ENCODE measurements around the gene CAPN13.

Gene CAPN13

GRCh38 chr2:30776831-30777635 is 30.2 kb downstream of the CAPN13 start:
- TF ChIP-seq CTCF (IDR thresholded peaks at IDR 0.05; ENCODE audit: poor library complexity, severe bottlenecking), result no peak
- no peak overlapping the region for H3K4me3 ChIP-seq (ENCODE audit: severe bottlenecking)
- no peaks in the 10 kb centered on the region for H3K9me3 ChIP-seq (ENCODE audit: severe bottlenecking)
- H3K36me3 ChIP-seq (ENCODE audit: low read depth), result no peaks in the 10 kb centered on the region
- no peaks in the 10 kb centered on the region for H3K4me1 ChIP-seq (ENCODE audit: insufficient read depth, poor library complexity, severe bottlenecking)
- no peak overlapping the region for H3K27ac ChIP-seq (ENCODE audit: poor library complexity, severe bottlenecking)
- no peak for ATAC-seq (ENCODE audit: low read depth)
- peaks cover 20% of the 10 kb centered on the region for H3K27me3 ChIP-seq (ENCODE audit: insufficient read depth, poor library complexity, severe bottlenecking)
- no peak for DNase-seq (ENCODE audit: low spot score)

DNA sequence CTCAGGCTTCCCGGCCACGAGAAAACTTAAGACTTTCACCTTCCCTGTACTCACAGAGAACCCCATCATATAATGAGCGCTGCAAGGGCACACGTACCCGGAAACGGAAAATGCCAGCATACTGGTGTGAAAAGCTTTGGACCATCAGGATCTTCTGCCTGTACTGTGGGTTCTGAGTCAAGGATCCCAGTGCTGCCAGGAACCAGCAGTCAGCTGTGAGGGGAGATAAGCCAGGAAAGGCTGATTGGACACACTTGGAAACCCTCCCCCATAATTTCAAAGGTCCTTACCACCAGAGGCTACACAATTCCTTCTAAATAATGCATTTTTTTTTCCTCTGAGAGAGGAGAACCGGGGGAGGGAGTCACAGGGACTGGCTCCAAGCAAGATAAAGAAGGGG is 31.4 kb downstream of the CAPN13 start:
- DNase-seq (ENCODE audit: low spot score), result no peak
- TF ChIP-seq CTCF (IDR thresholded peaks at IDR 0.05; ENCODE audit: poor library complexity, severe bottlenecking), result no peak
- Histone ChIP-seq H3K9me3 (ENCODE audit: severe bottlenecking) (no peaks in the 10 kb centered on the region), H3K27ac (ENCODE audit: poor library complexity, severe bottlenecking) (no peak overlapping the region), H3K27me3 (ENCODE audit: insufficient read depth, poor library complexity, severe bottlenecking) (peaks cover 20% of the 10 kb centered on the region), H3K4me1 (ENCODE audit: insufficient read depth, poor library complexity, severe bottlenecking) (no peaks in the 10 kb centered on the region), H3K4me3 (ENCODE audit: severe bottlenecking) (no peak overlapping the region), H3K36me3 (ENCODE audit: low read depth) (no peaks in the 10 kb centered on the region)
- ATAC-seq (ENCODE audit: low read depth), result no peak

DNA sequence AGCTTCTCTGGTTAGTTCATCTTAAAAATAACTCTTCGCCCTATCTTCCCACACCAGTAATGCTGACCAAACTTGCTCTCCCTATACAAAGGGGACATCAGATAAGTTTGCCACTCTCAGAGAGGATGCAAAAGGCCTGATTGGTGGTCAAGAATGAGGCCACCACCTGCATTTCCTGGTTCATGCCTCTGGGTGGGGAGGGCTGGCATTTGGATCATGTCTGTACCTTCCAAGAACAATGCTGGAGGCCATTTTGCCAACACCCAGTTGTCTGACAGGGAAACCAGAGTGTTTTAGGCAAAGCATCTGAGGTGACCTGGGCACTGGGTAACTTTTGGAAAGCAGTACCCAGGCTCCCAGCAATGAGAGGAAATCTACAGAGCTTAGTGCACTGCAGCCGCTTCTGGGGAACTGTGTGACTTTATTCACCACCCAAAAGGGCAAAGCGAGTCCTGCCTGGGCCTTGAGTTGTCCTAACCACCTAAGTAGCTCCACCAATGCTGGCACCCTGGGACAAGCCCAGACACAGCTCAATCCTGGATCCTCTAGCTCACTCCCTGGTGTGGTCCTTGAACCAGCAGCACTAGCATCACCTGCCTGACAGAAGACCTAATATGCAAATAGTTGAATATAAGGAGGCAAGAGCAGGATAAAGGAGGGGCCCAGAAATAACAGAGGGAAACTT is 35.1 kb downstream of the CAPN13 start:
- DNase-seq (ENCODE audit: low spot score) (no peak), ATAC-seq (ENCODE audit: low read depth) (no peak)
- H3K4me1 ChIP-seq (ENCODE audit: insufficient read depth, poor library complexity, severe bottlenecking), result no peaks in the 10 kb centered on the region
- peaks cover 20% of the 10 kb centered on the region for H3K27me3 ChIP-seq (ENCODE audit: insufficient read depth, poor library complexity, severe bottlenecking)
- H3K9me3 ChIP-seq (ENCODE audit: severe bottlenecking), result no peaks in the 10 kb centered on the region
- TF ChIP-seq CTCF (IDR thresholded peaks at IDR 0.05; ENCODE audit: poor library complexity, severe bottlenecking), result no peak
- H3K4me3 ChIP-seq (ENCODE audit: severe bottlenecking), result no peak overlapping the region
- H3K36me3 ChIP-seq (ENCODE audit: low read depth), result no peaks in the 10 kb centered on the region
- no peak overlapping the region for H3K27ac ChIP-seq (ENCODE audit: poor library complexity, severe bottlenecking)

DNA sequence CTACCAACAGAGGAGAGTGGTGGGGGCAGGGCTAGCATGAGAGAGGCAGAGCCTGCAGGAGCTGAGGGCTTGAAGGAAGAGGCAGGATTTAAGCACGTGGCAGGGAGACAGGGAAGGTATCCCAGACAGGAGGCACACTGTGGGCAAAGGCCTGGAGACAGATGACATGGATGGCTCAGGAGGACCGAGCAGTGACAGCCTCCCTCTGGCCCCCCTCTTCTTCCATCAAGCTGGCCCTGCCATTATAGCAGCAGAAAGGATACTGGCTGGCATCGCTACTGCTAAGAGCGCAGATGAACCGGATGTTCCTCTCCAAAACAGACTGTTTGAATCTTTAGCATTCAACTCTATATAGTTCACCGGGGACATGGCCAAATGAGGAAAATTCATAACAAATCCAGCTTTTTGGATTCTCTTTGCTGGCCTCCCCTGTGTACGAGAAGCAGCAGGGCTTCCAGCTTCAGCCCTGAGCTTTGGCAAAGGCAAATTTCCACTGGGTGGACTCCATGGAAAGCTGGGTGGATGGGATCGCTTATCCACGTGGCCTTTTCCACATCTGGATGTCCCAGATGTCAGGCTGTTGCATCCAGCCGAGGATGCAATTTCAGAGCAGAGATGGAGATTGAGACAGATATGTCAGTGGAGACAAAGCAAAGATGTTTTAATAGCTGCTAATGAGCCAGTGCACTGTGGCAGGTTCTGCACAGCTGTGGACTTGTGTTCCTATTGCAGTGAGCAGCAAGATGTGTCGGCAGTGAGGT is 36.2 kb downstream of the CAPN13 start:
- TF ChIP-seq CTCF (IDR thresholded peaks at IDR 0.05; ENCODE audit: poor library complexity, severe bottlenecking), result no peak
- ATAC-seq (ENCODE audit: low read depth), result no peak

More for the DNA sequence above, 36.2 kb downstream of the CAPN13 start:
- H3K9me3 ChIP-seq (ENCODE audit: severe bottlenecking), result no peaks in the 10 kb centered on the region
- DNase-seq (ENCODE audit: low spot score), result no peak
- H3K4me3 ChIP-seq (ENCODE audit: severe bottlenecking), result no peak overlapping the region
- H3K27me3 ChIP-seq (ENCODE audit: insufficient read depth, poor library complexity, severe bottlenecking), result peaks cover 20% of the 10 kb centered on the region
- no peak overlapping the region for H3K27ac ChIP-seq (ENCODE audit: poor library complexity, severe bottlenecking)
- no peaks in the 10 kb centered on the region for H3K4me1 ChIP-seq (ENCODE audit: insufficient read depth, poor library complexity, severe bottlenecking)
- H3K36me3 ChIP-seq (ENCODE audit: low read depth), result no peaks in the 10 kb centered on the region
